Lower lobe of right lung (tissue), 2 donors: ENCODE data around the gene CCDC30. TPM values are rescaled to one million over a fixed set of nuclear protein-coding genes. Genes with fewer than 3 reads are reported as not detected.

Experiments
- ATAC-seq, 2 donors: fragments of 200-7000 bp; cut with Tn5 transposase; one replicate each; pipeline ENCODE4 v1.9.1; 2020 to 2022; ENCODE audit warnings: mild to moderate bottlenecking in 2 of 2, moderate library complexity in 2 of 2
- DNase-seq: peaks from one replicate; pipeline ENCODE4 v3.0.0-alpha.2; 2020
- H3K27ac ChIP-seq: fragments of 200-600 bp; one replicate; pipeline ENCODE4 v1.8.0; 2022
- H3K27me3 ChIP-seq: fragments of 200-600 bp; one replicate; pipeline ENCODE4 v1.8.0; 2022; ENCODE audit warnings: low read depth
- H3K36me3 ChIP-seq: fragments of 200-600 bp; one replicate; pipeline ENCODE4 v1.8.0; 2022; ENCODE audit warnings: mild to moderate bottlenecking
- H3K4me1 ChIP-seq: fragments of 200-600 bp; one replicate; pipeline ENCODE4 v1.8.0; 2022
- H3K4me3 ChIP-seq: fragments of 200-600 bp; one replicate; pipeline ENCODE4 v1.8.0; 2022; ENCODE audit warnings: mild to moderate bottlenecking
- H3K9me3 ChIP-seq: fragments of 200-600 bp; one replicate; pipeline ENCODE4 v1.8.0; 2022
- intact Hi-C: fragments of 100-400 bp; cut with DNase I; formaldehyde crosslinking; loops from one replicate; pipeline ENCODE4 v1.11.0; 2022
- total RNA-seq: library from RNA; stranded (reverse); fragmentation: NEBNext Ultra II Directional; extraction: Animal tissue kit (Norgen Biotek cat#: 25700); gene quantifications from one replicate; pipeline ENCODE4 v1.2.1, GENCODE V29; 2021
- TF ChIP-seq, protein P1 (sequence below): fragments of 200-600 bp; IDR thresholded peaks from one replicate; pipeline ENCODE4 v1.8.0; 2022; ENCODE audit warnings: antibody characterized with exemption, mild to moderate bottlenecking
- donor health status: DM: no; HTN: yes; CAD: no; lungs with severe emphysema.

CCDC30 gene
- total RNA-seq, 1 donor from 2014 or later = 10.2 TPM

DNA sequence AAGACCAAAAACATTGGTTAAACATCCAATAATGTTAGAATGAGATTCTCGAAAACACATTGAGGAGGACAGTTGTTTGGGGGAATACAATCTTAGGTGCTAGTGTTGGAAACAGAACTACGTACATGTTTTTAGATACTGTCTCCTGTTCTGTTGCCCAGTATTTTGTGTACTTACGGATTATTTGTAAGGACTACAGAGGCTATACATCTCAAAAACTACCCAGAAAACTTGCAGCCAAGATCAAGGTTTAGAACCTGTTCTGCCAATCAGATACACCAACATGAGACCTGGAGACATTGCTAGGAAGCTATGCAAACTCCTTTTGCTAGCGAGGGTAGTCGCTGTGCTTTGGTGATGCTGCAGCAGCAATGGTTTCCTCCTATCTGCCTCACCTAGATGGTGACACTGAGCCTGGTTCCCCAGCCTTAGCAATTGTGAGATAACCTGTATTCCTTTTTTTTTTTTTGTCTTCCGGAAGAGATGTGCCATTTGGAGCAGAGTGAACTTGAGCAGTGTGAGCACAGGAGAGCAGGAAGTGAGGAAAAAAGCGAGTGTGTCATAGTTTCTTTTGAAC is 240.9 kb downstream of the CCDC30 start:
- intact Hi-C loops = no loop called here
- Histone ChIP-seq H3K27me3 (no peaks in the 10 kb centered on the region), H3K27ac (no peak overlapping the region), H3K4me1 (no peaks in the 10 kb centered on the region), H3K36me3 (peaks cover 83% of the 10 kb centered on the region), H3K9me3 (no peaks in the 10 kb centered on the region), H3K4me3 (no peak overlapping the region)
- no peak for ATAC-seq
- no peak for DNase-seq
- TF ChIP-seq, protein P1, sequence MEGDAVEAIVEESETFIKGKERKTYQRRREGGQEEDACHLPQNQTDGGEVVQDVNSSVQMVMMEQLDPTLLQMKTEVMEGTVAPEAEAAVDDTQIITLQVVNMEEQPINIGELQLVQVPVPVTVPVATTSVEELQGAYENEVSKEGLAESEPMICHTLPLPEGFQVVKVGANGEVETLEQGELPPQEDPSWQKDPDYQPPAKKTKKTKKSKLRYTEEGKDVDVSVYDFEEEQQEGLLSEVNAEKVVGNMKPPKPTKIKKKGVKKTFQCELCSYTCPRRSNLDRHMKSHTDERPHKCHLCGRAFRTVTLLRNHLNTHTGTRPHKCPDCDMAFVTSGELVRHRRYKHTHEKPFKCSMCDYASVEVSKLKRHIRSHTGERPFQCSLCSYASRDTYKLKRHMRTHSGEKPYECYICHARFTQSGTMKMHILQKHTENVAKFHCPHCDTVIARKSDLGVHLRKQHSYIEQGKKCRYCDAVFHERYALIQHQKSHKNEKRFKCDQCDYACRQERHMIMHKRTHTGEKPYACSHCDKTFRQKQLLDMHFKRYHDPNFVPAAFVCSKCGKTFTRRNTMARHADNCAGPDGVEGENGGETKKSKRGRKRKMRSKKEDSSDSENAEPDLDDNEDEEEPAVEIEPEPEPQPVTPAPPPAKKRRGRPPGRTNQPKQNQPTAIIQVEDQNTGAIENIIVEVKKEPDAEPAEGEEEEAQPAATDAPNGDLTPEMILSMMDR = no peak

Other genes with a start within 250 kb of the CCDC30 start
- gene FOXJ3, start 128.1 kb upstream of the CCDC30 start, total RNA-seq = 44.0 TPM
- gene RIMKLA, start 82.5 kb upstream of the CCDC30 start, total RNA-seq = 7.1 TPM
- 2.8 TPM for gene ZMYND12, start 7.3 kb upstream of the CCDC30 start, total RNA-seq
- gene PPCS, start 6.7 kb upstream of the CCDC30 start, total RNA-seq = 55.0 TPM
- 25.1 TPM for gene PPIH, start 195.1 kb downstream of the CCDC30 start, total RNA-seq
- gene YBX1, start 219.1 kb downstream of the CCDC30 start, total RNA-seq = 552 TPM